Neural progenitor cell (in vitro differentiated cells): ENCODE measurements around the gene INHBA.
A peak's percentile ranks its signal among the peaks of the same experiment; 100 is the strongest.

ENCODE experiments used
- CTCF ChIP-seq: fragments of 200-600 bp; sonication (generic); IDR thresholded peaks from 2 replicates; pipeline ENCODE4 v1.5.1; 2017; ENCODE audit warnings: antibody characterized with exemption, mild to moderate bottlenecking
- EZH2 ChIP-seq: fragments of 200-600 bp; sonication (generic); IDR thresholded peaks from 2 replicates; pipeline ENCODE4 v1.6.1; 2017; ENCODE audit warnings: antibody characterized with exemption, mild to moderate bottlenecking, moderate library complexity
- EZH2phosphoT487 ChIP-seq: fragments of 200-600 bp; sonication (generic); IDR thresholded peaks from 2 replicates; pipeline ENCODE4 v1.6.1; 2017; ENCODE audit warnings: antibody characterized with exemption

- peak; percentile 39 for TF ChIP-seq CTCF
- no peak for TF ChIP-seq EZH2phosphoT487
- no peak for TF ChIP-seq EZH2
Observed at GRCh38 chr7:41693150-41693997, 9.5 kb downstream of the INHBA start.
